Trophoblast cell (in vitro differentiated cells and primary cell): ENCODE measurements around the gene BBOF1.
A peak's percentile ranks its signal among the peaks of the same experiment; 100 is the strongest.

Experiments
- DNase-seq, 2 donors: peaks; one replicate each; pipeline ENCODE4 v3.0.0-alpha.2; 2016
- H2AFZ ChIP-seq: 2 replicates; pipeline ENCODE4 v1.6.1; 2013; ENCODE audit warnings: low read length, moderate library complexity, mild to moderate bottlenecking; ENCODE audit not compliant: insufficient read depth, poor library complexity
- H2AK5ac ChIP-seq: 2 replicates; pipeline ENCODE4 v1.6.1; 2013; ENCODE audit warnings: mild to moderate bottlenecking, low read length
- H2BK120ac ChIP-seq: 2 replicates; pipeline ENCODE4 v1.6.1; 2013; ENCODE audit warnings: low read length, mild to moderate bottlenecking, moderate library complexity; ENCODE audit not compliant: insufficient read depth, poor library complexity
- H2BK12ac ChIP-seq: 2 replicates; pipeline ENCODE4 v1.6.1; 2013; ENCODE audit warnings: mild to moderate bottlenecking, low read length, moderate library complexity
- H2BK5ac ChIP-seq: 2 replicates; pipeline ENCODE4 v1.6.1; 2013; ENCODE audit warnings: low read length, low read depth, moderate library complexity, mild to moderate bottlenecking; ENCODE audit not compliant: poor library complexity
- H3K14ac ChIP-seq: 2 replicates; pipeline ENCODE4 v1.6.1; 2013; ENCODE audit warnings: mild to moderate bottlenecking, low read length
- H3K18ac ChIP-seq: 2 replicates; pipeline ENCODE4 v1.6.1; 2013; ENCODE audit warnings: mild to moderate bottlenecking, low read length
- H3K23ac ChIP-seq: 2 replicates; pipeline ENCODE4 v1.6.1; 2013; ENCODE audit warnings: low read length
- H3K27ac ChIP-seq: 2 replicates; pipeline ENCODE4 v1.5.1; 2013; ENCODE audit warnings: low read depth, mild to moderate bottlenecking, inconsistent platforms, low read length, moderate library complexity
- H3K27me3 ChIP-seq: 2 replicates; pipeline ENCODE4 v1.6.1; 2013; ENCODE audit warnings: inconsistent platforms, mild to moderate bottlenecking, low read length, moderate library complexity; ENCODE audit not compliant: insufficient read depth
- H3K36me3 ChIP-seq, 2 experiments: 1 replicate in 1 of 2; 2 replicates in 1 of 2; pipeline ENCODE4 v1.6.1; 2013; ENCODE audit warnings: low read length in 2 of 2, mild to moderate bottlenecking in 2 of 2, moderate library complexity in 1 of 2; ENCODE audit not compliant: insufficient read depth in 2 of 2, control insufficient read depth in 1 of 2
- H3K4ac ChIP-seq: 2 replicates; pipeline ENCODE4 v1.6.1; 2013; ENCODE audit warnings: low read depth, mild to moderate bottlenecking, low read length, moderate library complexity
- H3K4me1 ChIP-seq, 2 experiments: 1 replicate in 1 of 2; 2 replicates in 1 of 2; pipeline ENCODE4 v1.6.1; 2013; ENCODE audit warnings: low read length in 2 of 2, mild to moderate bottlenecking in 2 of 2, moderate library complexity in 1 of 2; ENCODE audit not compliant: insufficient read depth in 2 of 2, control insufficient read depth in 1 of 2
- H3K4me2 ChIP-seq: 2 replicates; pipeline ENCODE4 v1.6.1; 2013; ENCODE audit warnings: inconsistent platforms, mild to moderate bottlenecking, low read length, moderate library complexity
- H3K4me3 ChIP-seq: 2 replicates; pipeline ENCODE4 v1.5.1; 2013; ENCODE audit warnings: mild to moderate bottlenecking, low read depth, low read length, inconsistent platforms
- H3K79me1 ChIP-seq: one replicate; pipeline ENCODE4 v1.6.1; 2013; ENCODE audit warnings: low read length
- H3K79me2 ChIP-seq: 2 replicates; pipeline ENCODE4 v1.6.1; 2013; ENCODE audit warnings: low read length, mild to moderate bottlenecking; ENCODE audit not compliant: control insufficient read depth, insufficient read depth, poor library complexity
- H3K9ac ChIP-seq: 2 replicates; pipeline ENCODE4 v1.6.1; 2013; ENCODE audit warnings: mild to moderate bottlenecking, low read length
- H3K9me3 ChIP-seq: 2 replicates; pipeline ENCODE4 v1.6.1; 2013; ENCODE audit warnings: low read depth, mild to moderate bottlenecking, control low read depth, inconsistent platforms, low read length; ENCODE audit not compliant: insufficient read depth
- H4K12ac ChIP-seq: 2 replicates; pipeline ENCODE4 v1.6.1; 2013; ENCODE audit warnings: low read depth, mild to moderate bottlenecking, low read length, moderate library complexity
- H4K8ac ChIP-seq: 2 replicates; pipeline ENCODE4 v1.6.1; 2013; ENCODE audit warnings: low read depth, mild to moderate bottlenecking, low read length, moderate library complexity
- H4K91ac ChIP-seq: one replicate; pipeline ENCODE4 v1.6.1; 2013; ENCODE audit warnings: low read depth, mild to moderate bottlenecking, low read length, moderate library complexity
- WGBS: extraction: QIAGEN DNeasy Blood & Tissue Kit; methylation state at CpG from one replicate; pipeline ENCODE4 v1.1.7; 2013; ENCODE audit warnings: missing lambda C conversion rate; ENCODE audit not compliant: insufficient read length, insufficient coverage; ENCODE audit errors: extremely low coverage; 5-methylcytosine and 5-hydroxymethylcytosine counted together

The BBOF1 gene

GRCh38 chr14:74022346-74022745 lies 3.2 kb downstream of the BBOF1 start:
- Histone ChIP-seq H3K4me2 (no peak overlapping the region), H3K4me1 (peaks cover 2% of the 10 kb centered on the region in 2 experiments), H3K79me1 (peaks cover 5% of the 10 kb centered on the region), H3K9me3 (no peaks in the 10 kb centered on the region), H3K36me3 (no peaks in the 10 kb centered on the region), H4K12ac (no peak overlapping the region), H3K23ac (no peak overlapping the region), H3K27ac (no peak overlapping the region), H3K4me3 (no peak overlapping the region), H3K18ac (no peak overlapping the region), H4K91ac (no peak overlapping the region), H4K8ac (no peak overlapping the region), H2BK120ac (no peak overlapping the region), H2BK12ac (no peak overlapping the region), H2AFZ (no peak overlapping the region), H2BK5ac (no peak overlapping the region), H3K9ac (no peak overlapping the region), H3K27me3 (no peaks in the 10 kb centered on the region), H3K79me2 (peaks cover 5% of the 10 kb centered on the region), H2AK5ac (no peak overlapping the region), H3K14ac (no peak overlapping the region), H3K4ac (no peak overlapping the region)
- DNase-seq, result no peak
- WGBS, result no CpG with 5 or more reads among the region's 4 CpGs

DNA sequence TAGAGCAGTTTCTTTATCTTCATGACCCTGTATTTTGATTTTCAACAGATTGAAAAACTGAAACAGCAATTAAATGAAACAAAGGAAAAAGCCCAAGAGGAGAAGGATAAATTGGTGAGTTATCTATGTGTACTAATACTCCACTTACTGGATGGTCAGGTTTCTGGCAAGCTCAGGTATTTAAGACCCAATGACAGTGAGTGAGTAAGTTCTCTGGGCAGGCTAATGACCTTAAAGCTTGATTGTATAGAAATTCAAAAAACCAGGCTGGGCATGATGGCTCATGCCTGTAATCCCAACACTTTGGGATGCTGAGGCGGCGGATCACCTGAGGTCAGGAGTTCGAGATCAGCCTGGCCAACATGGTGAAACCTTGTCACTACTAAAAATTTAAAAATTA lies 10.0 kb downstream of the BBOF1 start:
- H2BK12ac ChIP-seq, result no peak overlapping the region
- no peak overlapping the region for H2AK5ac ChIP-seq
- H2AFZ ChIP-seq, result no peak overlapping the region
- no peak overlapping the region for H3K9ac ChIP-seq
- no peaks in the 10 kb centered on the region for H3K79me1 ChIP-seq
- H3K18ac ChIP-seq, result no peak overlapping the region
- H3K4me3 ChIP-seq, result no peak overlapping the region
- H3K36me3 ChIP-seq, result no peaks in the 10 kb centered on the region
- H2BK120ac ChIP-seq, result no peak overlapping the region
- no peak overlapping the region for H4K8ac ChIP-seq
- H3K9me3 ChIP-seq, result no peaks in the 10 kb centered on the region
- H3K27ac ChIP-seq, result no peak overlapping the region
- H3K4ac ChIP-seq, result no peak overlapping the region
- H3K4me2 ChIP-seq, result no peak overlapping the region
- H3K23ac ChIP-seq, result no peak overlapping the region
- no peak overlapping the region for H4K91ac ChIP-seq
- no CpG with 5 or more reads among the region's 3 CpGs for WGBS
- H3K79me2 ChIP-seq, result no peaks in the 10 kb centered on the region
- H3K4me1 ChIP-seq, result no peaks in the 10 kb centered on the region
- H3K27me3 ChIP-seq, result no peaks in the 10 kb centered on the region
- H2BK5ac ChIP-seq, result no peak overlapping the region
- H4K12ac ChIP-seq, result no peak overlapping the region
- peak in 1 of 2 donors; percentile 3 for DNase-seq
- no peak overlapping the region for H3K14ac ChIP-seq

GRCh38 chr14:74034572-74034971 lies 15.4 kb downstream of the BBOF1 start:
- no peak for DNase-seq
- WGBS, result no CpG with 5 or more reads among the region's 3 CpGs
- H3K36me3 ChIP-seq, result no peaks in the 10 kb centered on the region

GRCh38 chr14:74035556-74035955 lies 16.4 kb downstream of the BBOF1 start:
- H2BK12ac ChIP-seq, result no peak overlapping the region
- H4K8ac ChIP-seq, result no peak overlapping the region
- no peaks in the 10 kb centered on the region for H3K79me1 ChIP-seq
- H2AK5ac ChIP-seq, result no peak overlapping the region
- no CpG with 5 or more reads among the region's 4 CpGs for whole genome bisulfite sequencing
- no peak overlapping the region for H4K91ac ChIP-seq
- no peaks in the 10 kb centered on the region for H3K27me3 ChIP-seq
- H2BK5ac ChIP-seq, result no peak overlapping the region
- DNase-seq, result no peak
- H3K23ac ChIP-seq, result no peak overlapping the region
- H3K4me3 ChIP-seq, result no peak overlapping the region
- H3K9me3 ChIP-seq, result no peaks in the 10 kb centered on the region
- no peaks in the 10 kb centered on the region for H3K79me2 ChIP-seq
- no peak overlapping the region for H2BK120ac ChIP-seq
- no peak overlapping the region for H3K18ac ChIP-seq
- no peak overlapping the region for H3K14ac ChIP-seq
- H3K9ac ChIP-seq, result no peak overlapping the region
- no peak overlapping the region for H3K27ac ChIP-seq
- no peaks in the 10 kb centered on the region for H3K36me3 ChIP-seq
- no peak overlapping the region for H3K4ac ChIP-seq
- H4K12ac ChIP-seq, result no peak overlapping the region
- no peaks in the 10 kb centered on the region for H3K4me1 ChIP-seq
- no peak overlapping the region for H2AFZ ChIP-seq
- no peak overlapping the region for H3K4me2 ChIP-seq

More at GRCh38 chr14:74034572-74034971, 15.4 kb downstream of the BBOF1 start:
- Histone ChIP-seq H3K4me2 (no peak overlapping the region), H3K79me2 (no peaks in the 10 kb centered on the region), H2BK5ac (no peak overlapping the region), H3K18ac (no peak overlapping the region), H3K27me3 (no peaks in the 10 kb centered on the region), H3K23ac (no peak overlapping the region), H3K79me1 (no peaks in the 10 kb centered on the region), H2BK12ac (no peak overlapping the region), H3K4me1 (no peaks in the 10 kb centered on the region), H2AFZ (no peak overlapping the region), H2AK5ac (no peak overlapping the region), H4K91ac (no peak overlapping the region), H3K4me3 (no peak overlapping the region), H3K27ac (no peak overlapping the region), H4K12ac (no peak overlapping the region), H3K14ac (no peak overlapping the region), H3K9ac (no peak overlapping the region), H4K8ac (no peak overlapping the region), H3K9me3 (no peaks in the 10 kb centered on the region), H2BK120ac (no peak overlapping the region), H3K4ac (no peak overlapping the region)
